Psoas muscle (tissue), 8 donors: ENCODE data around the gene BRD9. TPM values are rescaled to one million over a fixed set of nuclear protein-coding genes. Genes with fewer than 3 reads are reported as not detected.
A peak's percentile ranks its signal among the peaks of the same experiment; 100 is the strongest.

Experiments
- ATAC-seq, 4 donors: fragments of 200-7000 bp; cut with Tn5 transposase; one replicate each; pipeline ENCODE4 v1.9.1; 2020; ENCODE audit warnings: moderate library complexity in 3 of 4, mild to moderate bottlenecking in 2 of 4
- DNase-seq, 2 donors: peaks; one replicate each; pipeline ENCODE4 v3.0.0-alpha.2; 2020
- H3K27ac ChIP-seq: fragments of 200-600 bp; one replicate; pipeline ENCODE4 v1.8.0; 2022
- H3K27me3 ChIP-seq, 3 donors: fragments of 200-600 bp in 1 of 3; one replicate each; pipeline versions ENCODE4 v1.6.1 to v1.8.0; 2013 to 2022; ENCODE audit warnings: low read length in 2 of 3, mild to moderate bottlenecking in 2 of 3, moderate library complexity in 1 of 3; ENCODE audit not compliant: insufficient read depth in 3 of 3
- H3K36me3 ChIP-seq, 2 donors: fragments of 200-600 bp in 1 of 2; one replicate each; pipeline versions ENCODE4 v1.6.1 to v1.8.0; 2013 to 2022; ENCODE audit warnings: low read depth in 1 of 2, mild to moderate bottlenecking in 1 of 2, moderate library complexity in 1 of 2; ENCODE audit not compliant: insufficient read depth in 1 of 2
- H3K4me1 ChIP-seq: fragments of 200-600 bp; one replicate; pipeline ENCODE4 v1.8.0; 2022
- H3K4me3 ChIP-seq: fragments of 200-600 bp; one replicate; pipeline ENCODE4 v1.8.0; 2022; ENCODE audit warnings: mild to moderate bottlenecking
- H3K9me3 ChIP-seq: fragments of 200-600 bp; one replicate; pipeline ENCODE4 v1.8.0; 2022
- WGBS, 3 donors: extraction: QIAGEN DNeasy Blood & Tissue Kit; methylation state at CpG; one replicate each; pipeline versions ENCODE4 v1.1.6 to v1.1.7; 2013; 5-methylcytosine and 5-hydroxymethylcytosine counted together
- intact Hi-C, 2 donors: fragments of 100-400 bp; cut with DNase I; formaldehyde crosslinking; loops; one replicate each; pipeline versions ENCODE4 v1.11.0 to v1.14.2; 2022
- polyA plus RNA-seq, 3 donors: library from polyadenylated mRNA; stranded (reverse); fragments of 200-250 nt; gene quantifications; one replicate each; pipeline ENCODE4 v1.2.3, GENCODE V29; 2013
- total RNA-seq, 4 donors: library from RNA; stranded (reverse); fragmentation: NEBNext Ultra II Directional in 2 of 4; extraction: Animal tissue kit (Norgen Biotek cat#: 25700) in 2 of 4; gene quantifications; one replicate each; pipeline versions ENCODE4 v1.2.1 to v1.2.4, GENCODE V29; 2021 to 2023
- TF ChIP-seq, protein P1 (sequence below): fragments of 200-600 bp; IDR thresholded peaks from one replicate; pipeline ENCODE4 v1.8.0; 2022; ENCODE audit warnings: antibody characterized with exemption
- donor health status: healthy with polysubstance abuse.
- donor health status: DM: no; HTN: no; CAD: no; lungs with moderate emphysema.
- donor health status: Bipolar disorder and iron deficiency.
- donor health status: healthy.
- donor health status: DM: yes; HTN: yes; CAD: no.
- donor health status: DM: no; HTN: no; CAD: no.
- donor health status: DM: no; HTN: no; CAD: no.
- donor health status: DM: yes; HTN: yes; CAD: no.

Gene BRD9
- total and polyA plus RNA-seq, 7 donors: 18.7 to 28.0 (median 22.6) TPM

DNA sequence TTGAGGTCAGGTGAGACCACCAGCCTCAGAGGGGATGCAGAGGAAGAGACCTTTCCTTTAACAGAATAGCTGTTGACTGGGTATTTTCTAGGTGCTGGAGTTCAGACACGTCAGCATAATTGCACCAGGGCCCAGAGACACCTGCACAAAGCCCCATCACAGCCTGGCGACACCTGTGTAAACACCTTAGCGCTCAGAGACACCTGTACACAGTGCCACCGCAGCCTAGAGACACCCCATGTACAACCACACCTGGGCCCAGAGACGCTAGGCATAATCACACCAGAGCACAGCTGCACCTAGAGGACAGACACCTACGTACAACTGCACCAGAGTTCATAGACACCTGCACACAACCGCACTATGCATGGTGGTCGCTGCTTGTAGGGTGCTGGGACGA is 1.1 kb upstream of the BRD9 start:
- WGBS, 3 donors: 86 to 89% (median 89%) methylated on average over 9 of the region's 9 CpGs
- Histone ChIP-seq H3K36me3 (peaks cover 12 to 31% of the 10 kb centered on the region in 2 donors), H3K27ac (no peak overlapping the region), H3K27me3 (no peaks in the 10 kb centered on the region), H3K9me3 (no peaks in the 10 kb centered on the region), H3K4me3 (peak overlapping the region; percentile 87), H3K4me1 (peaks cover 11% of the 10 kb centered on the region)
- intact Hi-C loops: loop anchor here in 1 of 2 donors (10.0 kb wide), 1 partner anchor 429 kb away; no protein-coding TSS in a partner anchor
- no peak for DNase-seq
- TF ChIP-seq, protein P1, sequence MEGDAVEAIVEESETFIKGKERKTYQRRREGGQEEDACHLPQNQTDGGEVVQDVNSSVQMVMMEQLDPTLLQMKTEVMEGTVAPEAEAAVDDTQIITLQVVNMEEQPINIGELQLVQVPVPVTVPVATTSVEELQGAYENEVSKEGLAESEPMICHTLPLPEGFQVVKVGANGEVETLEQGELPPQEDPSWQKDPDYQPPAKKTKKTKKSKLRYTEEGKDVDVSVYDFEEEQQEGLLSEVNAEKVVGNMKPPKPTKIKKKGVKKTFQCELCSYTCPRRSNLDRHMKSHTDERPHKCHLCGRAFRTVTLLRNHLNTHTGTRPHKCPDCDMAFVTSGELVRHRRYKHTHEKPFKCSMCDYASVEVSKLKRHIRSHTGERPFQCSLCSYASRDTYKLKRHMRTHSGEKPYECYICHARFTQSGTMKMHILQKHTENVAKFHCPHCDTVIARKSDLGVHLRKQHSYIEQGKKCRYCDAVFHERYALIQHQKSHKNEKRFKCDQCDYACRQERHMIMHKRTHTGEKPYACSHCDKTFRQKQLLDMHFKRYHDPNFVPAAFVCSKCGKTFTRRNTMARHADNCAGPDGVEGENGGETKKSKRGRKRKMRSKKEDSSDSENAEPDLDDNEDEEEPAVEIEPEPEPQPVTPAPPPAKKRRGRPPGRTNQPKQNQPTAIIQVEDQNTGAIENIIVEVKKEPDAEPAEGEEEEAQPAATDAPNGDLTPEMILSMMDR: no peak
- ATAC-seq: no peak

DNA sequence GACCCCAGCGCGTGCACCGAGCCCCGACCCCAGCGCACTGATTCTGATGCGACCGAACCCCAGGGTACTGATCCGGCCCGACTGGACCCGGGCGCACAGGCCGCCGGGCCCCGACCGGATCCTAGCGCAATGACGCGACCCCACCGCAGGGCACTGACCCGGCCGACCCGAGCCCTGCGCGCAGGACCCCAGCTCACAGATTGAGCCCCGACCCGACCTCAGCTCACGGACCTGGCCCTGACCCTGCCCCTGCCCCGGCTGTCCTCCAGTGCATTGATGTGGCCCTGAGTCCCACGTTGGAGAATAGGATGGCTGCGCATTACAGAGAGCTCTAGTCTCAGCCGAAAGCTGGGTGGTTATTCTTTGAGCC is 521 bp upstream of the BRD9 start:
- 1 to 2% (median 2%) methylated on average over 14 to 31 of the region's 31 CpGs for WGBS, 3 donors
- no peak for DNase-seq
- intact Hi-C loops: loop anchor here in 1 of 2 donors (10.0 kb wide), 1 partner anchor 428 kb away; no protein-coding TSS in a partner anchor
- Histone ChIP-seq H3K4me1 (peaks cover 11% of the 10 kb centered on the region), H3K4me3 (peak overlapping the region; percentile 87), H3K9me3 (no peaks in the 10 kb centered on the region), H3K27me3 (no peaks in the 10 kb centered on the region), H3K27ac (peak overlapping the region; percentile 96), H3K36me3 (peaks cover 12 to 37% of the 10 kb centered on the region in 2 donors)
- TF ChIP-seq, protein P1: no peak
- ATAC-seq: peak in 1 of 4 donors; percentile 5

DNA sequence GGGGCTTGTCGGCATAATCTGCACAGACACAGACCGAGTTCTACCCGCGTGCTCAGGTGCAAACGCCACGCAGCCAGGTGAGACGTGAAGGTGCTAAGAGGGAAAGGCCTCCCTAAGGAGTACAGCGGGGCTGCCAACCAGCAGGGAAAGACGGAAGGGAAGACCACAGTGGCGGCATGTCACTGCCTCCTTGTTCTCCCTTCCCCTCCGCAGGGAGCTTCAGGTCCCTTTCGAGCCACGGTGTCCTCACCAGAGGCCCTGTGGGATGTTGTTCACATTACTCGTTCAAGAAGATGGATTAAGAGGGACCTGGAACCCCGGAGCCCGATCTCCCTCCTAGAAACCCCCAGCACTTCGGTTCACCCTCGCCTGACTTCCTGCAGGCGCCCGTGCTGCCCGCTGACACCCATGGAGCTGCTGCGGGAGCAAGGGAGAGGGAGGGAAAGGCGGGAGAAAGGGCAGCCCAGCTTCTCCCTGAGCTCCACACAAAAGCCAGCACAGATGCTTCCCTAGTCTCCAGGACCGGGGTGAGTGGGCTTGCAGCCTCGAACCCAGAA is 686 bp downstream of the BRD9 start:
- Histone ChIP-seq H3K27me3 (no peaks in the 10 kb centered on the region), H3K4me1 (peaks cover 11% of the 10 kb centered on the region), H3K27ac (peak overlapping the region; percentile 96), H3K36me3 (peaks cover 12 to 49% of the 10 kb centered on the region in 2 donors), H3K4me3 (peak overlapping the region; percentile 87), H3K9me3 (no peaks in the 10 kb centered on the region)
- peak; percentile 29 to 66 (median 41) for ATAC-seq
- no peak for DNase-seq
- TF ChIP-seq, protein P1: no peak
- WGBS, 3 donors: 12 to 14% (median 13%) methylated on average over 24 to 25 of the region's 25 CpGs
- intact Hi-C loops: loop anchor here in 1 of 2 donors (10.0 kb wide), 1 partner anchor 427 kb away; no protein-coding TSS in a partner anchor

DNA sequence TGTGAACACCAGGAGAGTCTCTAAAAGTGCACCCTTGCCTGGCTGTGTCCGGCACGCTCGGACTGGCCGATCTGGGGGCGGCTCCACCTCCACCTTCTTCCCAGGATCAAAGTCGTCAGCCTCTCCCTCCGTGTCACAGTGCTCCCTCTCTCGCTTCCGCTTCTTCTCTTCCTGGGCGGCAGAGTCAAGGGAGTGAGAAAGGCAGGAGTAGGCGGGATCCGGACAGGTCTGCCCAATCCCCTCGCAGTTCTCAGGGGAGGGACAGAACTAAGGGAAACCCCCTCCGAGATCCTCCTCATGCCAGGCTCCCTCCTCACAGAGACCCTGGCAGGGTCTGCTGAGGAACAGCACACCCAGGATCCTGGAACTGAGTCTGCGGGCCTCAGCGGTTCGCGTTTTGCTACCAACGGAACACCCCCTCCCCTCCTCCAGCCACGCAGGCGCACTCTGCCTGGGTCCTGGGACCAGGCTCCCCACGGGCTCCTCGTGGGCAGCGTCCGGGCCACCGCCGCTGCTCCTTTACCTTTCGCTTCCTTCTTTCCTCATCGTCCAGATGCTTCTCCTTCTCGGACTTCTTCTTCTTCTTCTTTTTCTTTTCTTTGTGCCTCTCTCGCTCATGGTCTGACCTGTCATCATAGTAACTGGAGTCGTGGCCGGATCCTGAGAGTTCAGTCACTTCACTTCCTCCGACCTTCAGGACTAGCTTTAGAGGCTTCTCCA is 1.3 kb downstream of the BRD9 start:
- TF ChIP-seq, protein P1: no peak
- H3K36me3 ChIP-seq: peaks cover 12 to 56% of the 10 kb centered on the region in 2 donors

More for the DNA sequence above, 1.3 kb downstream of the BRD9 start:
- DNase-seq: no peak
- Histone ChIP-seq H3K4me3 (peak overlapping the region; percentile 87), H3K4me1 (peaks cover 11% of the 10 kb centered on the region), H3K9me3 (no peaks in the 10 kb centered on the region), H3K27ac (peak overlapping the region; percentile 96), H3K27me3 (no peaks in the 10 kb centered on the region)
- WGBS, 3 donors: 77 to 82% (median 80%) methylated on average over 30 to 34 of the region's 34 CpGs
- intact Hi-C loops: loop anchor here in 1 of 2 donors (10.0 kb wide), 1 partner anchor 426 kb away; no protein-coding TSS in a partner anchor
- no peak for ATAC-seq
